ENCODE data around the gene NUDT13.

DNA sequence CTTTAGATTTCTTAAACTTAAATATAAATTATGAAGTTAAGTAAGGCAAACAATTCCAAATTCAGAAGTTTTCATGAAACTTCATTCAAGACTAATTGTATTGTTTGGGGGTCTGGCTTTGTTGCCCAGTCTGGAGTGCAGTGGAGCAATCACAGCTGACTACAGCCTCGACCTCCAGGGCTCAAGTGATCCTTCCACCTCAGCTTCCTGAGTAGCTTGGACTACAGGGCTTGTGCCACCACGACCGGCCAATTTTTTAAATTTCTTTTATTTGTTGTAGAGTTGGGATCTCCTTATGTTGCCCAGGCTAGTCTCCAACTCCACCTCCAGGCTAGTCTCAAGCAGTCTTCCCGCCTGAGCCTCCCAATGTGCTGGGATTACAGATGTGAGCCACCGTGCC is 26.0 kb upstream of the NUDT13 start:
- no peak for TF ChIP-seq POLR2AphosphoS5 (IDR thresholded peaks at IDR 0.05; ENCODE audit: low read depth, low read length)
- no peak for TF ChIP-seq POLR2A (IDR thresholded peaks at IDR 0.05; ENCODE audit: low read depth, low read length)
- no peak for TF ChIP-seq TAF1 (IDR thresholded peaks at IDR 0.05; ENCODE audit: borderline replicate concordance, low read depth, low read length)
